Sigmoid colon (tissue), 4 donors: ENCODE results near the gene PDGFD.

ENCODE experiments used
- CTCF ChIP-seq, 4 experiments: fragments of 450-650 bp in 3 of 4; fragments of 200-600 bp in 1 of 4; IDR thresholded peaks; one replicate each; pipeline ENCODE4 v1.5.1; 2016 to 2019; ENCODE audit warnings: antibody characterized with exemption in 4 of 4, mild to moderate bottlenecking in 3 of 4, moderate library complexity in 2 of 4
- EP300 ChIP-seq, 4 donors: sonication (generic); formaldehyde crosslinking; IDR thresholded peaks; one replicate each; pipeline ENCODE4 v1.6.1; 2017; ENCODE audit warnings: antibody characterized with exemption in 4 of 4
- POLR2A ChIP-seq, 2 donors: fragments of 450-650 bp; IDR thresholded peaks; one replicate each; pipeline ENCODE4 v1.6.1; 2016; ENCODE audit warnings: antibody characterized with exemption in 2 of 2, mild to moderate bottlenecking in 2 of 2, moderate library complexity in 2 of 2
- POLR2AphosphoS5 ChIP-seq, 4 donors: sonication (generic); formaldehyde crosslinking; IDR thresholded peaks; one replicate each; pipeline ENCODE4 v1.6.1; 2017; ENCODE audit warnings: antibody characterized with exemption in 4 of 4

DNA sequence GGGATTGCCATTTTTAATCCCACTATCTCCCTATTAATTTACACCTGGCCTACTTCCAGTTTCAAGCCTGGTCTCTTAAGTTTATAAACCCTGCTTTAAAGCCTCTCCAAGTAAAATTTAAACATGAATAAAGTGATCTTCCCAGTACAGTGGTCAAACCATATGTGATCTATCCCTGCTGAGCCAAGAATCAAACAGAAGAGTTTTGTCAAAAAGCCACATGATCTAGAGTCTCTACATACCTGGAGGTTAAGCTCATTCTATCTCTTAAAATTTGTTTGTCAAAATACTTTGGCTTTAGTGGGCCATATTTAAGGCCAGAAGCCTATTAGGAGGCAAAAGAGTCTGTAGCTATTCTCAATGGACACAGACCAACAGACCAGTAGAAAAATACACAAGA is 170.4 kb downstream of the PDGFD start:
- TF ChIP-seq CTCF (IDR thresholded peaks at IDR 0.05) (no peak), POLR2A (IDR thresholded peaks at IDR 0.05) (no peak), POLR2AphosphoS5 (IDR thresholded peaks at IDR 0.05) (no peak), EP300 (IDR thresholded peaks at IDR 0.05) (no peak)
